Stimulated activated CD8-positive, alpha-beta memory T cell treated with anti-CD3 and anti-CD28 coated beads, Interleukin-2, amount 100 ng/mL, for 1 hour (primary cell): ENCODE data around the gene FLNB.
"Not testable (repeated sequence)": the region's sequence is repeated elsewhere in the genome, so short reads cannot be mapped to it uniquely, and the experiment has no call there.

Source experiments
- DNase-seq, 2 donors: peaks; one replicate each; pipeline ENCODE4 v3.0.0-alpha.2; 2020; ENCODE audit warnings: low read depth in 2 of 2

Gene FLNB

DNA sequence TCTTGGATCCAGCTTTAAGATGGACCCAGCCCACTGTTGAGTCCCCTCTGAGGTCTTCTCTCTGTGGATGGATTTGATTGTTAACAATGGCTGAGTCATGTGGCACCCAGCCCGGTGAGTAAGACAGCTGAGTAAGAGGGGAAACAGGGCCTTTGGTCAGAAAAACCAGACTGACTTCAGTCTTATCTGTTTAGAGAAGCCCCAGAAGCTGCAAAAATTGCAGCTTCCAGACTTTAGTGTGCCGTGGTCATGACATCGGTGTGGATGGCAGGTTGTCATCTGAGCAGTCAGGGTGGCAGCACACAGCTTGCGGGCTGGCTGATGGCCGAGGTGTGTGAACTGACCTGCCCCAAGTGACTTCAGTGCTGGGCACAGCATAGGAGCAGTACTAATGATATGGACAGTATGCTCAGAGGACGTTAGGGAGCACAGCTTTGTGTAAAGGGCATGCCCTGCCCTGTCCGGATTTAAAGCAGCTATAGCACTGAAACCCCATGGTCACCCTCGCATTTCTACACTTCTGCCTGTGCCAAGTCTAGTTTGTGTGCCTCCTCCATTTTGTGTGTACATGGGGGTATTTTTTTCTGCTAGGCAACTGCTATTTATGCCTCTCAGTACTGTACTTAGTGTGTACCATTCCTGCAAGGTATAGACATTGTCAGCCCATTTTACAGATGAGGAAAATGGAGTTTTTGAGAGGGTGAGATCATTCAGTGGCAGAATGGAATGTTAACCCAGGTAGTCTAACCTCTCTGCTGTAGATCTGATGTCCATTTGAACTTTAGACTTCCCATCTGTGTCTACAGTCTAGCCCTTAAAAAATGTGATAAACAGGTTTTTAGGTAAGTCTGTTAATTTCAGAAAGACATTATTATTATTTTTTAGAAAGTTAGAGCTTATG, 44.4 kb downstream of the FLNB start:
- DNase-seq: no peak

DNA sequence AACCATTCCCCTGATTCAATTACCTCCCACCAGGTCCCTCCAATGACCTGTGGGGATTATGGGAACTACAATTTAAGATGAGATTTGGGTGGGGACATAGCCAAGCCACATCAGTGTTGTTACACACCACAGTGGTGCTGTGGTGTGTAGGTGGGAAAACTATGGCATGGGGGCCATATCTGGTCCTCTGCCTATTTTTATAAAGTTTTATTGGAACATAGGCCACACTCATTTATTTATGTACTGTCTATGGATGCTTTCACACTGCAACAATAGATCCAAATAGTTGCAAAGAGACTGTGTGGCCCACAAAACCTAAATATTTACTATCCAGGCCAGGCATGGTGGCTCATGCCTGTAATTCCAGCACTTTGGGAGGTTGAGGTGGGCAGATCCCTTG, 46.4 kb downstream of the FLNB start:
- DNase-seq: no peak

DNA sequence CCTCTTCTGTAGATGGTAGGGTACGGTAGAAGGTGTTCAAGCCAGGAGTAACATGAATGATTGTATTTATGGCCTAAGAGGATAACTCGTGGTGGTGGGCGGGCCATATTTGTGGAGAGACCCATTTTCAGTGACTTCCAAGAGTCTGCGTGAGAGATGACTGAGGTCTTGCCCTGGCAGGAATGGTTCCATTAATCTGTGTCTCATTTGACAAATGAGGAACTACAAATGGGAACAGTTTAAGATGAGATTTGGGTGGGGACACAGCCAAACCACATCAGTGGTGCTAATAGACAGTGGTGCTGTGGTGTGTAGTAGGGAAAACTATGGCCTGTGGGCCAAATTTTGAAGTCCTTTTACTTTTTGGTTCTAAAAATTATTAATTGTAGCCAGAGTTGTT, 47.1 kb downstream of the FLNB start:
- DNase-seq: no peak

DNA sequence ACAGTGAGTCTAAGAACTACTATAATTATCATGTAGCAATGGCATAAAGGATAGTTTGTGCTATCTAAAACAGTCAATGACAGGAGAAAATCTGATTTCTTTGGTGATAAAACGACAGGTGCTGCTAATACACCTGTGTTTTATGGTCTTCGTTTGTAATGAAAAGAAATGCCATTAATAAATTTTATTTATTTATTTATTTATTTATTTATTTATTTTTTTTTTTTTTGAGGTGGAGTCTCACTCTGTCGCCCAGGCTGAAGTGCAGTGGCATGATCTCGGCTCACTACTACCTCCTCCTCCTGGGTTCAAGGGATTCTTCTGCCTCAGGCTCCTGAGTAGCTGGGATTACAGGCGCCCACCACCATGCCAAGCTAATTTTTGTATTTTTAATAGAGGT, 47.7 kb downstream of the FLNB start:
- not testable (repeated sequence) for DNase-seq

DNA sequence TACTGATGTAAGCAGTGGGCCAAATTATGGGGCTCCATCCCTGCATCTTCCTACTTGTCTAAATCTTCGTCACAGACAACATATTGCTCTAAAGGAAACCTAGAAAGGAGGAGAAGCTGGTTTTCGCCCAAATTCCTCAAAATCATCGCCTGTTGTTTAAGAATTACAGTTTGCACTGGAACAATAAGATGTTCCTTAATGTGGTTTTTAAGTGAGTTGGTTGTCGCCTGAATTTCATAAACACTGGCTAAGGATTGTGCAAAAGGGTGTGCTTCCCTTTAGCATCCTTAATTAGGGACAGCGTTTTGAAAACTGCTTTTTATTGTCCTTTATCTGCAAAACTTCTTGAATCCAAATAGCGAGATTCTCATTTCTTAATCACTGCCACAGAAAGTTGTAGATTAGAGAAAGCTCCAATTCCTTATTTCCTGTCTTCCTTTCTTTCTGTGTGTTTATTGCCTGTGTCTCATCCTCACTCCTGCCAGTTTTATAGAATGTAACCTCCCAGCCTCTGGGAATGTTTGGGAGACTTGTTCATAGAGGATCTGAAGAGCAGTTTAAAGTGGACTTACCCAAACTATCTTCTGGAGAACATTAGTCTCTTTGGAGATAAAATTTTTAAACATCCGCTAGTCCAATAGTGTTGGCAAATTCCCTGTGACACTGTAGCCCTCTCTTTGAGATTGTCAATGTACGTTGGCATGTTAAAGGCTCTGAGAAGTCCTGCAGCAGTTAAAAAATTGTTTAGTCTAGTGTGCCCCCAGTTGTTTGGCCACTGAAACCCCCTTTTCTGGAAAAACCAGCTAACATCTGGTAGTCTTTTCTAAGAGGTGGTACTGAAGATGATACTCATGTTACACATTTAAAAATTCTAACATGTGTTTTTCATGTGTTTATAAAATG, 50.4 kb downstream of the FLNB start:
- DNase-seq: no peak

DNA sequence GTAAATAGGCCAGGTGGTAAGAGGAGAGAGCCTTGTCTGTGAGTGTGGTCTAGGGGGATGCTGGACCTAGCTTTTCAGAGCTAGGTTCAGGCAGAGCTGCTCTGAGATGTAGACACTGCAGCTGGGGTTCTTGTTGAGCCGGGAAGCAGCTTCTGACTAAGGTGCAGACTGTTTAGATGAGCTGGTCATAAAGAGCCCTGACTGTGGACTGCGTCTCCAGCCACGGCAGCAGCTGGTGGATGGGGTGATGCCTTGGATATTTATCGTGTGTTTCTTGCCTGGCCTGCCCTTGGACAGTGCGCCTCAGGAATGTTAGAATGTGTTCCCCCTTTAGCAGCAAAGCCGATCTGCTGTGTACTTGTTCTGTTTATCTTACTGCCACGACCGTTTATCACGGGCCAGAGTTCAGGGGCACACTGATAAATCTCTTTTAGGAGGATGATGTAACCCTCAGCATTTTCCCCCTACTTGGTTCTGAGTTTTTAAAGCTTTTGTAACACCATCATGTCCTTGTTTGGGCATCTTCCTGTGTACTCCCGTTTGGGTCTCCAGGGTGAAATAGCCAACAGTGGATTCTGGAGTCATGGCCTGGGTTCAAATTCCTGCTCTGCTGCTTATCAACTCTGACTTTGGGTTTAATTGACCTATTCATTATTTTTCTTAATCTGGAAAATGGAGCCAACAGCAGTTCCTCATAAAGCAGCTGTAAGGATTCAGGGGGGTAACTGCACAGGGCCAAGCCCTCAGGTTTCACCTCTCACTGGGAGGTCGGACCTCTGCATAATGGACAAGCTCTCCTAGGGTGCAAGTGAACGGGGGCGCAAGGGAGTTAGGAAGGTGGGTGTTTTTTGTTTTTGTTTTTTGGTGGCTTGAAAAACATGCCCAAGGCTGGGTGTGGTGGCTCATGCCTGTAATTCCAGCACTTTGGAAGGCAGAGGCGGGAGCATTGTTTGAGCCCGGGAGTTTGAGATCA, 51.4 kb downstream of the FLNB start:
- DNase-seq: no peak

DNA sequence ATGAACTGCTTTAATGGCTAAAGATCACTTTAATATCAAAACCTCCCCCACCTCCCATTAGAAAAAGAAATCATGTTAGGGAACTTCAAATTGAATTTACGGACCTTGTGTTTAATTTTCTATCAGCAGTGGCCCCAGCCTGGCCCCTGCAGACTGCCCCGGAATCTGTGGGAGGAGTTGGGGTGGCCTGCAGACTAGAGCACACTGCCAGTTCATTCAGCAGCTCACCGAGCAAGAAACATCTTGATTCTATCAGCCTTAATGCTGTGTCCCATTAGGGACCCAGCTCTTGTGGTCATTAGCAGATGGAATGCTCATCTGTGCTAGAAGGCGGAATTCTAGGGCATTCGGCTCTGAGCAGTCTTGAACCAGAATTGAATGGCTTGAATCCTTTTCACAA, 54.2 kb downstream of the FLNB start:
- DNase-seq: no peak

DNA sequence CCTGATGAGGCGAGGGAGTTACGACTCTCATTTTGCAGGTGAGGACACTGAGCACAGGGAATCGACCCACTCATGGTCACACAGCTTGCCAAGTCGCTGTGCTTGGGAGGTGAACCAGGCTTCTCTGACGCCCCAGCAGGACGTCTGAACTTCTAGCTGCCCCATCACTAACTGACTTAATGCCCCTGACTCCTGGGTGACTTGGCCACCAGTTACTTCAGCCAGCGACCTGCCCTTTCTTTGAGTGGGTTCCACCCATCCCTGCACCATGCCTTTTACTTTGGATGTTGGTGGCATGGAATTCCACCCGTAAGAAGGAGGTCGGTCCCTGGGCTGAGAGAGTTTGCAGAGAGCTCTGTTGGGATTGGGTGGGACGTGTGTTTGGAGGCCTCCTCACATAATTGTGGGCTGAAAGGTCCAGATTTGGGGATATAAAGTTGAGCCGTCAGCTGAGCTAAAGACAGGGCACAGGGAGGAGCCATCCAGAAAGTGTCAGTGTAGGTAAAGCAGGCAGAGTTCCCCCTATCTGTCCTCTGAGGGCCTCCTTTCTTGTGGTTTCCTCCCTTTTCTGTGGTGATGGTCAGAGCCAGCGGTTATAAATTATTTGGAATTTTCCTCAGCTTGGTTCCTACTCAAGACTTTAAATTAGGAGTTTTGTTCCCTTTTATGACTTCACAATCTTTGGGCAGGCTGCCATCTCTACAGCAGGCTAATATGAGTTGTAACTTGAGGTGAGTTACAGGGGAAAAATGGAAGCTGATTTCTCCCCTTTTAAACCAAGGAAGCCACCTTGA, 55.0 kb downstream of the FLNB start:
- DNase-seq: no peak

DNA sequence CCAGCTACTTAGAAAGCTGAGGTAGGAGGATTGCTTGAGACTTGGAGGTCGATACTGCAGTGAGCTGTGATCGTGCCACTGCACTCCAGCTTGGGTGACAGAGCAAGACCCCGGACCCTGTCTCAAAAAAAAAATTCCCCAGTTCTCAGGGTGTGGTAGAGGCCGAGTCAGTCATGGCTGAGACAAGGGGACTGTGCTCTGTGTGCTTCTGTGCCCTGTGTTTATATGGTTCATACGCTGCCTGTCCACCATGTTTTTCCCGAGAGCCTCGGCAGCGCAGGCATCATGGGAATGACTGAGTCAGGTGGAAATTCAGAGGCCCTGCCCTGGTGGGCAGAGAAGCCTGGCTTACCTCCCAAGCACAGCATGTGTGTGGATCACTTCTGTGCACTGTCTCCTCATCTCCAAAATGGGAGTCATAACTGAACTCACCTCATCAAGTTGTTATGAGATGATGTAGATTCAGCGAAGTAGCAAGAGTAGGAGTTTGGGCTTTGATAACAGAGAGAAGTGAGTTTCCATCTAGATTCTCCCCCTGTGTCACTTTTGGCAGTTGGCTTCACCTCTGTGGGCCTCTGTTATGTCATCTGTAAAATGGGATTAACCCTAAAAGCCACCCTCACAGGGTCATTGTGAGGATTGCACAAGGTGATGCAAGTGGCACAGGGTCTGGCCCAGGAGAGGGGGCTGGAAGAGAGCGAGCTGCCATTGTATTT, 56.9 kb downstream of the FLNB start:
- DNase-seq: no peak

DNA sequence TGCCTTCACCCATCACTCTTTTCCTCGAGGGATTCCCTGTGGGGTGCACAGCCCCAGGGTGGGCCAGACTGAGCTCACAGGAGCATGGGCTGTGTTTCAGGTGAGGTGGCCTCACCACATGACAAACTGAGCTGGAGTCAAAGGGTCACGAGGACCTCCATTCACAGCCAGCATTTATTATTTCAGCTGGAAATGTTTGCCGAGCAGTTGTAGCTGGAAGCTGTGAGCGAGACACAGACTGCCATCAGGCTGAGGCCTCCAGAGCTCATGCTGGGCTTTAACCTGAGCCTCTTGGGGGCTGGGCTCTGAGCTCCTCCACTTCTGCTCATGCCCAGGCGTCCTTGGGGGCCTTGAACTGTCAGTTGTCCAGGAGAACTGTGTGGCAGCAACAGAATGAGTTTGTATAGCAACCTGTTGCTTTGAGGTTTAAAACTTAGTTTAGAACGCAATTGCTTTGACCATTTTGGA, 57.5 kb downstream of the FLNB start:
- DNase-seq: no peak

DNA sequence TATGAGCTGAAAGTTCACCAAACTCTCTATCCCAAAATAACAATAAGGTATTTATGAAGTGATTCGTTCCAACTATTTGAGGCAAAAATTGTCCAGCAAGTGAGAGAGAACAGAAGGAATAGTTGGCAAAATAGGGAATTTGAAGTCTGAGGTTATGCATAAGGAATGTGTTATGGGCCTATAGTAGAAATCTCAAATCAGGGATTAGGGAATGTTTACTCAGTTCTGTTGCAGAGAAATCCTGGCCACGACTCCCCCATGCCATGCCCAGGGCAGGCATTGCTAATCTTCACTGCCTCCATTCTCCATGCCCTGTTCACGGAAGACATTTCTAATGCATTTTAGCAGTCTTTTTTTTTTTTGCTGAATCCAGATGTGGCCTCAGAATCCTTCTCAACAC, 58.6 kb downstream of the FLNB start:
- no peak for DNase-seq

DNA sequence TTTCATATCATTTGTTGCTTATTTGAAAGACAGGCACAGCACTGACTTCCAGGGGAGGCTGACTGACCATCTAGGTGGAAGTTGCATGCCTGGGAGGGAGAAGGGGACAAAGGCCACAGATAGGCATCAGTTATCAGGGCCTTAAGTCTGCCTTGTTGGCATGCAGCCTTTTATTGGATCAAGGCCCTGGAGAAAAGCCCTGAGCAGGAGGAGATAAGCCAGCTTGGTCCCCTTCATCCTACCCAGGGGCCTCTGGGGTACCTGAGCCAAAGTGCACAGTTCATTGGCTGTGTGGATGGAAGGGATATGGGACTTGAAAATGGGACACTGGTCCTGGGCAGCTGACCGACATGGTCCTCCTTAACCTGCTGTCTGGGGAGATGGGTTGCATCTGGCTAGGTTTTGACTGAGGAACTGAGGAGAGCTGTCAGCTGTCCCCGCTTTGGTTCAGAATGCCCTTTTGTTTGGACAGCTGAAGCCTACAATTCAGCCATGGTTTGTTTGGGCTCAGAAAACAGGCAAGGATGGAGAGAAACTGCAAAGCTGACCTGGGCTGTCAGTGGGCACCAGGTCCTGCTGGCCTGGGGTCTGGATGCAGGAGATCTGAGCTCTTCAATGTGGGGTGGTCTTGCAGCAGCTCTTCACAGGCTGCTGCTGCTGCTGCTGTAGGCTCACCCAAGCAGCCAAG, 60.0 kb downstream of the FLNB start:
- DNase-seq: no peak

DNA sequence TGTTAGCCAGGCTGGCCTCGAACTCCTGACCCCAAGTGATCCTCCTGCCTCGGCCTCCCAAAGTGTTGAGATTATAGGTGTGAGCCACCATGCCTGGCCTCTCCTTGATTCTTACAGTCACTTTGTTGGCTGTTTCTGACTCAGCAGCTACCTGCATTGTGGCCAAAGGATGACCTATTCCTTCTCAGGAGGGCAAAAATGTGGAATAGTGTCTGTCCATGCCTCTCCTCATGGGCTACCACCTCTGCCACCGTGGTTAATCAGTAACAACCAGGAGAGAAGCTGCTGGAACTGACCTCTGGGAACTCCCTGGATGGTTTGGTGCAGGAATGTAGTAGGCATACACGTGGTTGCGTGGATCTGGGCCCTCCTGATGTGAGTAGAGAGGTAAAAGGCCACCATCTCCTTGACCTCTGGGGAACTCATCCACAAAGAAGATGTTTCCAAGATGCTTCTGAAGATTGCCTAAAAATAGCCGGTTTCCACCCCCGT, 63.3 kb downstream of the FLNB start:
- DNase-seq: no peak

DNA sequence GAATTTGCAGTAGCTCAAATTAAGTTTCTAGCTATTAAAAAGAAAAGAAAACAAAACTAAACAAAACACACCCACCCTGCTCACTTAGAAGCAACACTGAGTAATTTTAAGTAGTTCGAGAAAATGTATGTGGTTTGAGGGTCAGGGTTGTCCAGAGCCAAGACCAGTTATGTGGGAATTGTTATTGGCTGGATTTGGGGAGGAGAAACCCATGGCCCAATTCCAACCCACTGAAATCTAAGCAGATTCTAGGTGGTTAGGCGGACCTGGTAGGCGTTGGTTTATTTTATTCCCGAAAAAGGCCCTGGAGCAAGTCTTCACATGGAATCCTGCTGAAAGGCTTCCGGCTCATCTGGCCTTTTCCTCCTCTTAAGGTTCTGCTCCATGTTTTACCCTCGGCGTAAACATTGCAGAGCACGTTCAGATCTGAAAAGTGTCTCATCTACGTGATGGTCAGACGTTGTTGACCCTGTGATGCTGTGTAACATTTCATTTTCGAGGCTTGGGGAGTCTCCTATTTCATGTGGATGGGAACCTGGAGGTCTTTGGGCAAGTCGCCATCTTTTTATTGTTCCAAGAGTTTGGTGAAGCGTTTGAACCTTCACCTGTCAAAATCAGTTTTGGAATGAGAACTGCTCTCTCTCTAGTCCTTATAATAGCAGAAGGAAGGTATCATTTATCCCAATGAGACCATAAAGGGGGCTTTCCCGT, 64.0 kb downstream of the FLNB start:
- DNase-seq: no peak

DNA sequence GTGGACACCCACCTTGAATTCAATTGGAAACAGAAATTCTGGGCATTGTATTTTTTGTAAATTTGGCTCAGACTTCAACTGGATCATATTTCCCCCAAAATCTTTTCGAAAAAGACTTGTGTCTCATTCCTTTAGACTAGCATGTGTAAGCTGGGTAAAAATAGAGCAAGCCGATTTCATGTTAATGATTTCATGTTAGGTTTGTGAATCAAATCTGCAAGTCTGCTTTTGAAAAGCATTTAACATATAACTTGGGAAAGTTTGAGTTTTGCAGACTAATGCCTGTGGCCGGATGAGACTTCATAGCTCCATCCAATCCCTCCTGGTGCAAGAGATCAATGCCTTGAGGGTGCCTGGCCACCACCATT, 64.5 kb downstream of the FLNB start:
- DNase-seq: no peak

DNA sequence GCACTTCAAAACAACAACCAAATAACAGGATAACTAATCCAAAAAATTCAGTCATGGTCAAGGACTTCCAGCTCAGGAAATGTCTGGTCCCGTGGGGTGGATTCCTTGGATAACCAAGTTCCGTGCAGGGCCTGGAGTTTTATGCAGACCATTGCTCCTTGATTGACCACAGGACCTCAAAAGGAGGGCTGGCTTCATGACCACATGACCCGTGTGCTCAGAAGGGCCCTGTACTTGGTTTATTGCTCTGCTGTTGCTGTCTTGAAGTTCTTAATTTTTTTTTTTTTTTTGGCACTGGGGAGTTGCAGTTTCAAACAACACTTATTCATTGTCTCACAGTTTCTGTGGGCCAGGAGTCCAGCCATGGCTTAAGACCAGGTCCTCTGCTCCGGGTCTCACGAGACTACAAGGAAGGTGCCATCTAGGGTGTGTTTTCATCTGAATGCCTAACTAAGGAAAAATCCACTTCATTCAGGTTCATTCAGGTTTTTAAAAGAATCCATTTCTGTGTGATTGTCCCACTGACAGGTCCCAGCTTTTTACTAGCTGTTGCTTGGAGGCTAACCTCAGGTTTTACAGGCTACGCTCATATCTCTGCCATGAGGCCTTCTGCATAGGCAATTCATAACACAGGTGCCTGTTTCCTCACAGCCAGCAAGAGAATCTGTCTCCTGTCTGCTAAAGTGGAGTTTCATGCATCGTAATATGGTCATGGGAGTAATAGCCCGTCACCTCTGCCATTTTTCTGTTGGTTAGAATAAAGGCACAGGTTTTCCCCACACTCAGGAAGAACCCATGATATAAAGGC, 65.3 kb downstream of the FLNB start:
- no peak for DNase-seq

DNA sequence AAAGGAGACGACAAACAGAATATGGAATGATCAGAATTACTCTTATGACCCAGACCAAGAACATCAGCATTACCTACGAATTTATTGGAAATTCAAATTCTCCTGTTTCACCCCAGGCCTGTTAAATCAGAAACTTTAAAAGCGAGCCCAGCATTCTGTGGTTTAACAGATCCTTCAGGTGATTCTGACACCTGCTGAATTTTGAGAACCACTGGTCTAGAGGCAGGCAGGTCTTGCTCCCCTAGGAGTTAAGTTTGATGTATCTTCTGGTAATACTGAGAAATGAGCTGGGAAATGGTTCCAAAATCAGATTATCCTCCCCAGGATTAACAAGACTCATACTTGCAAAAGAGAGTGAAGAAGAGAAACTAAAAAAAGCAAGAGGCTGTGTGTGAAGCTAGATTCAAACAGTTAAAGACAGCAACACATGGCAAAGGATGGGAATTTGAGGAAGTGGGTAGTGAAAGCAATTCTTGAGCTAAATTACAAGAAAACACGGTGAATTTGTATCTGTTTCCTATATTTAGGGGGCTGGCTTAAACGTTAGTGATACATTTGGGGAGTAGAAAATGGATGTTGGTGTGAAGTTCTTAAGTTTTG, 66.0 kb downstream of the FLNB start:
- DNase-seq: no peak
